HepG2 (cell line): ENCODE results near the gene HNRNPM. TPM values are rescaled to one million over a fixed set of nuclear protein-coding genes. Genes with fewer than 3 reads are reported as not detected.

Experiments
- CREBL2 ChIP-seq: sonication (generic); formaldehyde crosslinking; IDR thresholded peaks from 2 replicates; pipeline ENCODE4 v1.8.1; 2023; ENCODE audit warnings: missing genetic modification reagents, mild to moderate bottlenecking, borderline replicate concordance
- FOXK1 ChIP-seq: sonication (generic); formaldehyde crosslinking; IDR thresholded peaks from 2 replicates; pipeline ENCODE4 v1.4.0; 2020; ENCODE audit warnings: low read depth, missing genetic modification reagents, borderline replicate concordance
- GATAD2A ChIP-seq: IDR thresholded peaks from 2 replicates; pipeline ENCODE4 v1.6.1; 2016
- KMT2A ChIP-seq: sonication (generic); formaldehyde crosslinking; IDR thresholded peaks from 2 replicates; pipeline ENCODE4 v1.4.0; 2020; ENCODE audit warnings: missing genetic modification reagents
- NFAT5 ChIP-seq: sonication (generic); formaldehyde crosslinking; IDR thresholded peaks from 2 replicates; pipeline ENCODE4 v1.4.0; 2020; ENCODE audit warnings: missing genetic modification reagents
- NFKBIZ ChIP-seq: IDR thresholded peaks from 2 replicates; pipeline ENCODE4 v1.6.1; 2018; ENCODE audit warnings: missing genetic modification reagents, missing compliant biosample characterization
- NR3C1 ChIP-seq: sonication (generic); formaldehyde crosslinking; IDR thresholded peaks from 2 replicates; pipeline ENCODE4 v1.4.0; 2020; ENCODE audit warnings: missing genetic modification reagents
- SATB2 ChIP-seq: sonication (generic); formaldehyde crosslinking; IDR thresholded peaks from 2 replicates; pipeline ENCODE4 v1.5.0; 2020; ENCODE audit warnings: missing genetic modification reagents
- UBTF ChIP-seq: sonication (generic); formaldehyde crosslinking; IDR thresholded peaks from 2 replicates; pipeline ENCODE4 v1.4.0; 2020; ENCODE audit warnings: mild to moderate bottlenecking, missing genetic modification reagents
- ZNF143 ChIP-seq: sonication (generic); formaldehyde crosslinking; IDR thresholded peaks from 2 replicates; pipeline ENCODE4 v1.4.0; 2020; ENCODE audit warnings: missing genetic modification reagents
- ZNF17 ChIP-seq: sonication (generic); formaldehyde crosslinking; IDR thresholded peaks from 2 replicates; pipeline ENCODE4 v1.5.0; 2020; ENCODE audit warnings: mild to moderate bottlenecking, missing genetic modification reagents
- ZNF281 ChIP-seq: sonication (generic); formaldehyde crosslinking; IDR thresholded peaks from 2 replicates; pipeline ENCODE4 v1.4.0; 2020; ENCODE audit warnings: missing genetic modification reagents, borderline replicate concordance
- ZNF7 ChIP-seq: IDR thresholded peaks from 2 replicates; pipeline ENCODE4 v1.6.1; 2016; ENCODE audit warnings: missing biosample characterization, missing genetic modification reagents
- polyA plus RNA-seq, 8 experiments: library from polyadenylated mRNA; depleted of rRNA in 3 of 8; stranded (reverse) in 7 of 8; unstranded in 1 of 8; fragments of >200 nt; fragmentation: Illumina TruSeq in 4 of 8; extraction: Trizol in 4 of 8; gene quantifications; 2 replicates each; pipeline versions ENCODE4 v1.2.1 to v1.2.3, GENCODE V29; 2011 to 2016; ENCODE audit warnings: low read depth in 4 of 8, missing spikeins in 1 of 8, mixed read lengths in 1 of 8; ENCODE audit not compliant: insufficient read depth in 1 of 8
- total RNA-seq, 5 experiments: library from RNA; depleted of rRNA; stranded (reverse); fragments of >200 nt; fragmentation: Illumina TruSeq; extraction: Trizol; gene quantifications; 2 replicates each; pipeline ENCODE4 v1.2.3, GENCODE V29; 2016; ENCODE audit warnings: low read depth in 1 of 5
- TF ChIP-seq, protein P1 (sequence below): IDR thresholded peaks from 2 replicates; pipeline ENCODE4 v1.6.1; 2012; ENCODE audit warnings: inconsistent platforms
- TF ChIP-seq, protein P2 (sequence below): sonication (generic); formaldehyde crosslinking; IDR thresholded peaks from 2 replicates; pipeline ENCODE4 v1.9.0; 2021; ENCODE audit warnings: missing genetic modification reagents, borderline replicate concordance

HNRNPM gene
- total and polyA plus RNA-seq, 2 of the 13 experiments (the other 11 are each of a cell fraction or from before 2014, with no cell fraction given), result 56.7 to 102 TPM

DNA sequence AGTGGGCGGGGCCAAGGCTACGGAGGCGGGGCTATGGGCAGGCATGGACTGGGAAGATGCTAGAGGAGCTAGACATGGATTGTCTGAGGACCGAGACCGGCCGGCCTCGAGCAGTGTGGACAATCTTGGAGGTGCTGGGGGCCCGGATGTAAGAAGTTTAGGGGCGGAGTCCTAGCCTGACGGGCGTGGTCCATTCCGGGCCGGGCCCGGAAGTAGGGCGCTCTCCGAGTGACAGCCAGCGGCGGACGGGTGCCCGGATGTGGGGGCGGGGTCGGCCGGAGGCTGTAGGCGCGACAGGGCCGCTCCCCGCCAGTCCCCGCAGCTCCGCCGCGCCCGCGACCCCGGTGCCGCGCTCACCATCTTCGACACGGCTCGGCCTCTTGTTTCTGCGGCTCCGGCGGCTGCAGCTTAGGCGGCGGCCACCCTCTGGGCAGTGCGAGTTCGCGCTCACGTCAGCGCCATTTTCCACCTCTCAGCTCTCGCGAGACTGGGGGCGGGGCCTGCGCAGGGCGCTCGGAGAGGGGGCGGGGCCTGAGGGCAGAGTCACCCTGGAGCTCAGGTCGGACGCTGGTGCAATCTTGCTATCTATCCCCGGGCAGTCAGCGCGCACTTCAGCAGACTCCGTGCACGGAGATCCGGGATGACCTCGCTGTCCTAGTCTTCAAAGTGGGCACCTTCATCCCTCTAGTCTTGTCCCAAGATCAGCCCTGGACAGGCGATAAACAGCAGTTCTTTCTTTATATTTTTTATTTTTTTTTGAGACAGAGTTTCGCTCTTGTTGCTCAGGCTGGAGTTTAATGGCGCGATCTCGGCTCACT is 69.1 kb downstream of the HNRNPM start, which contains the start of gene ZNF414 (continued):
- TF ChIP-seq, protein P1, sequence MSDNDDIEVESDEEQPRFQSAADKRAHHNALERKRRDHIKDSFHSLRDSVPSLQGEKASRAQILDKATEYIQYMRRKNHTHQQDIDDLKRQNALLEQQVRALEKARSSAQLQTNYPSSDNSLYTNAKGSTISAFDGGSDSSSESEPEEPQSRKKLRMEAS, result peak; percentile 70
- TF ChIP-seq ZNF281 (CRISPR knock-in tag) (peak; percentile 59; the same call in 1 of the 2 replicates), FOXK1 (CRISPR knock-in tag) (no peak), NFAT5 (no peak), SATB2 (CRISPR knock-in tag) (0 out of 2 replicates have a peak, but pooled peaks have one; percentile 15), NR3C1 (CRISPR knock-in tag) (no peak), UBTF (CRISPR knock-in tag) (no peak), NFKBIZ (CRISPR knock-in tag) (0 out of 2 replicates have a peak, but pooled peaks have one; percentile 17), ZNF7 (CRISPR knock-in tag) (no peak), GATAD2A (CRISPR knock-in tag) (no peak), KMT2A (CRISPR knock-in tag) (no peak), ZNF17 (CRISPR knock-in tag) (no peak), ZNF143 (CRISPR knock-in tag) (no peak), CREBL2 (CRISPR knock-in tag) (no peak)
- TF ChIP-seq, protein P2, sequence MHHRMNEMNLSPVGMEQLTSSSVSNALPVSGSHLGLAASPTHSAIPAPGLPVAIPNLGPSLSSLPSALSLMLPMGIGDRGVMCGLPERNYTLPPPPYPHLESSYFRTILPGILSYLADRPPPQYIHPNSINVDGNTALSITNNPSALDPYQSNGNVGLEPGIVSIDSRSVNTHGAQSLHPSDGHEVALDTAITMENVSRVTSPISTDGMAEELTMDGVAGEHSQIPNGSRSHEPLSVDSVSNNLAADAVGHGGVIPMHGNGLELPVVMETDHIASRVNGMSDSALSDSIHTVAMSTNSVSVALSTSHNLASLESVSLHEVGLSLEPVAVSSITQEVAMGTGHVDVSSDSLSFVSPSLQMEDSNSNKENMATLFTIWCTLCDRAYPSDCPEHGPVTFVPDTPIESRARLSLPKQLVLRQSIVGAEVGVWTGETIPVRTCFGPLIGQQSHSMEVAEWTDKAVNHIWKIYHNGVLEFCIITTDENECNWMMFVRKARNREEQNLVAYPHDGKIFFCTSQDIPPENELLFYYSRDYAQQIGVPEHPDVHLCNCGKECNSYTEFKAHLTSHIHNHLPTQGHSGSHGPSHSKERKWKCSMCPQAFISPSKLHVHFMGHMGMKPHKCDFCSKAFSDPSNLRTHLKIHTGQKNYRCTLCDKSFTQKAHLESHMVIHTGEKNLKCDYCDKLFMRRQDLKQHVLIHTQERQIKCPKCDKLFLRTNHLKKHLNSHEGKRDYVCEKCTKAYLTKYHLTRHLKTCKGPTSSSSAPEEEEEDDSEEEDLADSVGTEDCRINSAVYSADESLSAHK (CRISPR knock-in tag), result no peak
